GM23248 (cell line): ENCODE results near the gene LAPTM5. TPM values are rescaled to one million over a fixed set of nuclear protein-coding genes. Genes with fewer than 3 reads are reported as not detected.

ENCODE experiments used
- DNase-seq: peaks from one replicate; pipeline ENCODE4 v3.0.0-alpha.2; 2015
- H2AFZ ChIP-seq: fragments of 200-600 bp; sonication (generic); 2 replicates; pipeline ENCODE4 v1.6.1; 2016; ENCODE audit warnings: antibody characterized with exemption
- H3F3A ChIP-seq: fragments of 200-600 bp; sonication (generic); 2 replicates; pipeline ENCODE4 v1.6.1; 2016; ENCODE audit warnings: mild to moderate bottlenecking, antibody characterized with exemption, mixed run types; ENCODE audit not compliant: insufficient read depth
- H3K27ac ChIP-seq: fragments of 200-600 bp; sonication (generic); 2 replicates; pipeline ENCODE4 v1.5.1; 2016; ENCODE audit warnings: mild to moderate bottlenecking
- H3K27me3 ChIP-seq: fragments of 200-600 bp; sonication (generic); replicated peaks from 2 replicates; pipeline ENCODE4 v1.6.1; 2016; ENCODE audit warnings: mild to moderate bottlenecking; ENCODE audit not compliant: insufficient read depth
- H3K36me3 ChIP-seq: fragments of 200-600 bp; sonication (generic); 2 replicates; pipeline ENCODE4 v1.6.1; 2016; ENCODE audit warnings: low read depth, mild to moderate bottlenecking
- H3K4me1 ChIP-seq: fragments of 200-600 bp; sonication (generic); 2 replicates; pipeline ENCODE4 v1.6.1; 2016; ENCODE audit warnings: mild to moderate bottlenecking; ENCODE audit not compliant: insufficient read depth
- H3K4me2 ChIP-seq: fragments of 200-600 bp; sonication (generic); one replicate; pipeline ENCODE4 v1.6.1; 2016; ENCODE audit warnings: mild to moderate bottlenecking; ENCODE audit not compliant: unreplicated experiment
- H3K4me3 ChIP-seq: fragments of 200-600 bp; sonication (generic); 2 replicates; pipeline ENCODE4 v1.5.1; 2016; ENCODE audit warnings: mild to moderate bottlenecking
- H3K79me2 ChIP-seq: fragments of 200-600 bp; sonication (generic); 2 replicates; pipeline ENCODE4 v1.6.1; 2016; ENCODE audit warnings: mild to moderate bottlenecking; ENCODE audit not compliant: insufficient read depth
- H3K9ac ChIP-seq: fragments of 200-600 bp; sonication (generic); 2 replicates; pipeline ENCODE4 v1.6.1; 2016; ENCODE audit warnings: mild to moderate bottlenecking
- H3K9me2 ChIP-seq: fragments of 200-600 bp; sonication (generic); 2 replicates; pipeline ENCODE4 v1.6.1; 2016; ENCODE audit warnings: mixed run types, mild to moderate bottlenecking, moderate library complexity; ENCODE audit not compliant: insufficient read depth
- H3K9me3 ChIP-seq: fragments of 200-600 bp; sonication (generic); one replicate; pipeline ENCODE4 v1.6.1; 2017; ENCODE audit warnings: low read depth
- H4K20me1 ChIP-seq: fragments of 200-600 bp; sonication (generic); 2 replicates; pipeline ENCODE4 v1.6.0; 2016; ENCODE audit not compliant: insufficient read depth
- EZH2 ChIP-seq: fragments of 200-600 bp; sonication (generic); IDR thresholded peaks from 2 replicates; pipeline ENCODE4 v1.6.1; 2018; ENCODE audit warnings: antibody characterized with exemption, mild to moderate bottlenecking; ENCODE audit not compliant: insufficient read depth, poor library complexity, severe bottlenecking
- EZH2phosphoT487 ChIP-seq: fragments of 200-600 bp; sonication (generic); IDR thresholded peaks from 2 replicates; pipeline ENCODE4 v1.6.1; 2018; ENCODE audit warnings: antibody characterized with exemption, moderate library complexity, mild to moderate bottlenecking, low read depth; ENCODE audit not compliant: insufficient read depth
- WGBS, 2 experiments: methylation state at CpG; one replicate each; pipeline ENCODE4 v1.1.6; 2015 to 2017; ENCODE audit warnings: low lambda C conversion rate in 2 of 2, low coverage in 1 of 2; ENCODE audit errors: missing lambda C conversion rate in 2 of 2; 5-methylcytosine and 5-hydroxymethylcytosine counted together
- in situ Hi-C: fragments of 300-500 bp; cut with MboI; formaldehyde crosslinking; loops from 2 replicates; pipeline ENCODE4 v1.15.0; 2020
- polyA plus RNA-seq: library from polyadenylated mRNA; unstranded; fragments of >200 nt; fragmentation: Nextera tagmentation; extraction: Ambion mirVana; gene quantifications from 2 replicates; pipeline ENCODE4 v1.2.1, GENCODE V29; 2016
- total RNA-seq: library from RNA; depleted of rRNA; stranded (reverse); fragments of >200 nt; shearing (Covaris generic); gene quantifications from 2 replicates; pipeline ENCODE4 v1.2.3, GENCODE V29; 2014

The LAPTM5 gene
- total and polyA plus RNA-seq, 2 experiments from 2014 or later = 0.36 TPM; not detected in 1

DNA sequence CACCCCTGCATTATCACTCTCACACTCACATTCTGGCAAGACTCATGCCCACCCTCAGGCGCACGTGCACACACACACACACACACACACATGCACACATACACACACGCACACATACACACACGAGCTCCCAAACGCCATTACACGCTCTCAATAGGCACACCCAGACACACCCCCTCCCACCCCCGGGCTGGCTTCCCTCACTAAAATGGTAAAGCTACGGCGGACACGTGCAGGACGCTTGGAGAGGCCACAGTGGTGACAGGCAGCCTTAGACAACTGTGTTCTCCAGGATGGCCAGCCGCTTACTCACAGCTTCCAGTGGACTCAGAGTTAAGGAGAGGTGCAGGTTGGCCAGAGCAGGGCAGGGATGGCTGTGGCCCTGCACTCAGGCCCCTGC lies 44.3 kb downstream of the LAPTM5 start:
- in situ Hi-C loops = loop anchor here (25.0 kb wide), 1 partner anchor 1476 kb away; the partner anchor contains the start of genes MECR and PTPRU
- DNase-seq = peak; percentile 73
- 0 out of 2 replicates have a peak, but pooled peaks cover 3% of the 10 kb centered on the region for H3K4me1 ChIP-seq
- H3K4me3 ChIP-seq = no peak overlapping the region
- H3K27ac ChIP-seq = no peak overlapping the region
- H3K79me2 ChIP-seq = no peaks in the 10 kb centered on the region
- H3K9ac ChIP-seq = no peak overlapping the region
- no peaks in the 10 kb centered on the region for H4K20me1 ChIP-seq
- no peaks in the 10 kb centered on the region for H3K36me3 ChIP-seq
- TF ChIP-seq EZH2phosphoT487 (no peak), EZH2 (no peak)
- WGBS, 2 experiments = 10 to 13% methylated on average over 11 to 12 of the region's 12 CpGs
- no peaks in the 10 kb centered on the region for H3K9me3 ChIP-seq
- peaks cover 5% of the 10 kb centered on the region; the same call in 1 of the 2 replicates for H3F3A ChIP-seq
- no peaks in the 10 kb centered on the region for H3K27me3 ChIP-seq
- H3K9me2 ChIP-seq = no peaks in the 10 kb centered on the region
- no peak overlapping the region for H3K4me2 ChIP-seq
- no peak overlapping the region for H2AFZ ChIP-seq

DNA sequence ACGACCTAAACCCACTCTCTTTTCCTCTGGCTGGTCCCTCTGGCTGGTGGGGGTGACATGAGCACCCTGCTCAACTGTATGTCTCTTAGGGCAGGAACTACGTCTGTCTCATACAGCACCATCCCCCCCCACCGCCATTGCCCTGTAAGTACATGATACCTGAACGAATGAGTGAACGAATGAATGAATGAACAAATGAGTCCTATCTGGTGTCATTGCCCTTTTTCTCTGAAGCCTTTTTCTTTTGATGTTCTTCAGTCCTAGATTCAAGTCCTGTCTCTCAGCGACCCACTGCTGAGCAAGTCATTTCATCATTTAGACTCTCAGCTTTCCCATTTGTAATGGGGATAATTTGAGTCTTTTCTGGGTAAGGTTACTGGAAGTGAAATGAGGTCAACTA lies 45.0 kb downstream of the LAPTM5 start:
- H3K4me1 ChIP-seq = 0 out of 2 replicates have a peak, but pooled peaks cover 3% of the 10 kb centered on the region
- WGBS, 2 experiments = 74 to 81% methylated on average over 6 of the region's 6 CpGs
- in situ Hi-C loops = loop anchor here (25.0 kb wide), 1 partner anchor 1475 kb away; the partner anchor contains the start of genes MECR and PTPRU

GRCh38 chr1:30710407-30710806 lies 47.2 kb downstream of the LAPTM5 start:
- Histone ChIP-seq H4K20me1 (no peaks in the 10 kb centered on the region), H3K27ac (no peak overlapping the region), H3K9me3 (no peaks in the 10 kb centered on the region), H3F3A (peaks cover 5% of the 10 kb centered on the region; the same call in 1 of the 2 replicates), H3K4me2 (no peak overlapping the region), H3K27me3 (no peaks in the 10 kb centered on the region), H3K9me2 (no peaks in the 10 kb centered on the region), H2AFZ (no peak overlapping the region), H3K79me2 (no peaks in the 10 kb centered on the region), H3K4me3 (no peak overlapping the region), H3K36me3 (no peaks in the 10 kb centered on the region), H3K9ac (no peak overlapping the region), H3K4me1 (0 out of 2 replicates have a peak, but pooled peaks cover 3% of the 10 kb centered on the region)
- in situ Hi-C loops = loop anchor here (25.0 kb wide), 1 partner anchor 1473 kb away; the partner anchor contains the start of genes MECR and PTPRU
- no peak for TF ChIP-seq EZH2phosphoT487
- TF ChIP-seq EZH2 = no peak
- WGBS, 2 experiments = 36 to 59% methylated on average over 2 of the region's 2 CpGs
- DNase-seq = no peak

More for the DNA sequence above, 45.0 kb downstream of the LAPTM5 start:
- H3K27me3 ChIP-seq = no peaks in the 10 kb centered on the region
- TF ChIP-seq EZH2phosphoT487 = no peak
- TF ChIP-seq EZH2 = no peak
- no peak overlapping the region for H3K4me2 ChIP-seq
- H4K20me1 ChIP-seq = no peaks in the 10 kb centered on the region
- no peak overlapping the region for H3K9ac ChIP-seq
- no peaks in the 10 kb centered on the region for H3K79me2 ChIP-seq
- no peak overlapping the region for H3K4me3 ChIP-seq
- H3K9me2 ChIP-seq = no peaks in the 10 kb centered on the region
- no peak overlapping the region for H2AFZ ChIP-seq
- H3F3A ChIP-seq = peaks cover 5% of the 10 kb centered on the region; the same call in 1 of the 2 replicates
- H3K9me3 ChIP-seq = no peaks in the 10 kb centered on the region
- no peak overlapping the region for H3K27ac ChIP-seq
- DNase-seq = no peak
- H3K36me3 ChIP-seq = no peaks in the 10 kb centered on the region

DNA sequence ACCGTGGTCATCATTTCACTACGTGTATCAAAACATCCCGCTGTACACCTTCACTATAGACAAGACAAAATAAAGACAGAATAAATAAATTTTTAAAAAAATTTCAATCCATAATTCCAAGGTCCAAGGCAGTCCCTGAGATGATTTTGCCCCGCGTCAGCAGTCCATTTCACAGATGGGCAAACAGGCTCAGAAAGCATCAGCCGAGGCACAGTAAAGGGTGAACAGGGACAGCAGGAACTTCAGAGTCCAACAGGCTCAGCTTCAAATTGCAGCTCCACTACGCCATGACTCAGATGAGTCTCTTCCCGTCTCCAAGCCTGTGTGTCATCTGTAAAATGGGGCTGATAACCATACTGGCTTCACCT lies 49.2 kb downstream of the LAPTM5 start:
- no peaks in the 10 kb centered on the region for H3K9me2 ChIP-seq
- H3K9ac ChIP-seq = no peak overlapping the region
- TF ChIP-seq EZH2 = no peak
- TF ChIP-seq EZH2phosphoT487 = no peak
- no peaks in the 10 kb centered on the region for H3K9me3 ChIP-seq
- no peaks in the 10 kb centered on the region for H3K36me3 ChIP-seq
- H3K4me2 ChIP-seq = no peak overlapping the region
- H3K4me3 ChIP-seq = no peak overlapping the region
- peaks cover 5% of the 10 kb centered on the region; the same call in 1 of the 2 replicates for H3F3A ChIP-seq
- 41 to 43% methylated on average over 8 of the region's 8 CpGs for WGBS, 2 experiments
- no peak overlapping the region for H3K27ac ChIP-seq
- in situ Hi-C loops = loop anchor here (25.0 kb wide), 1 partner anchor 1471 kb away; the partner anchor contains the start of genes MECR and PTPRU
- H4K20me1 ChIP-seq = no peaks in the 10 kb centered on the region
- no peaks in the 10 kb centered on the region for H3K79me2 ChIP-seq
- peaks cover 7% of the 10 kb centered on the region; the same call in 1 of the 2 replicates for H3K4me1 ChIP-seq
- no peak overlapping the region for H2AFZ ChIP-seq
- H3K27me3 ChIP-seq = no peaks in the 10 kb centered on the region
- DNase-seq = peak; percentile 21
